ACHN (cell line): Measurements from ENCODE around the gene L2HGDH.
A peak's percentile ranks its signal among the peaks of the same experiment; 100 is the strongest.

Experiments used
- DNase-seq: peaks from one replicate; pipeline ENCODE4 v3.0.0-alpha.2; 2015
- in situ Hi-C: cut with HindIII; loops from 2 replicates; pipeline ENCODE4 v1.10.0; 2017; ENCODE audit warnings: low sequenced_read_pairs, low pct_ligation_motif_present, low pct_unique_long_range_greater_than_20kb

Gene L2HGDH

GRCh38 chr14:50242566-50243310, 69.3 kb downstream of the L2HGDH start:
- in situ Hi-C loops, result no loop called here

GRCh38 chr14:50242096-50242495, 69.9 kb downstream of the L2HGDH start:
- in situ Hi-C loops, result no loop called here
- DNase-seq, result no peak

More at GRCh38 chr14:50242566-50243310, 69.3 kb downstream of the L2HGDH start:
- no peak for DNase-seq

DNA sequence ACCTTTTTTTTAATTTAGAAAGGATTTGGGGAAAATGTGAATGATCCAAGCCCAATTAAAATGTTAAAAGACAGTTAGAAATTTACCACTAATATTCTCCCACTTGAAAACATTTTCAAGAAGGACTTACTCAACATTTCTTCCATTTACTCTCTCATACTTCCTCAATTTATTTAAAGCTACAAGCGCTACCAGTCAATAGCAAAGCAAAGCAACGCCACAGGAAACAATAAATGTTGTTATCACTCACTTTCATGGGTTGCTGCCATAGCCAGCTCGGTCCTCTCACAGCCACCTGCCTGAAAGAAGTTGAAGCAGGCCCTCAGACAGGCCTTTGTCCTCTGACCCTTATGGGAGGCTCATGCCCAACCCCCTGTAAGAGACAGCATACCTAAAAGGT, 74.6 kb downstream of the L2HGDH start:
- DNase-seq, result no peak
- in situ Hi-C loops, result no loop called here

DNA sequence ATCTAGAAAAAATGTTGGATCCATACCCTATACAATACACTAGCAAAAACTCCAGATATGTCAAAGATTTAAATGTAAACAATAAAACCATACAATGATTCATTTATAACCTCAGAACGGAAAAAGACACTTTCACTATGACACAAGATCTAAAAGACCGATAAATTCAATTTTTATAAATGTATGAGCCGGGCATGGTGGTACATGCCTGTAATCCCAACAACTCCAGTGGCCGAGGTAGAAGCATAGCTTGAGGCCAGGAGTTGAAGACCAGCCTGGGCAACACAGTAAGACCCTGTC, 78.1 kb downstream of the L2HGDH start:
- DNase-seq, result no peak
- in situ Hi-C loops, result no loop called here

DNA sequence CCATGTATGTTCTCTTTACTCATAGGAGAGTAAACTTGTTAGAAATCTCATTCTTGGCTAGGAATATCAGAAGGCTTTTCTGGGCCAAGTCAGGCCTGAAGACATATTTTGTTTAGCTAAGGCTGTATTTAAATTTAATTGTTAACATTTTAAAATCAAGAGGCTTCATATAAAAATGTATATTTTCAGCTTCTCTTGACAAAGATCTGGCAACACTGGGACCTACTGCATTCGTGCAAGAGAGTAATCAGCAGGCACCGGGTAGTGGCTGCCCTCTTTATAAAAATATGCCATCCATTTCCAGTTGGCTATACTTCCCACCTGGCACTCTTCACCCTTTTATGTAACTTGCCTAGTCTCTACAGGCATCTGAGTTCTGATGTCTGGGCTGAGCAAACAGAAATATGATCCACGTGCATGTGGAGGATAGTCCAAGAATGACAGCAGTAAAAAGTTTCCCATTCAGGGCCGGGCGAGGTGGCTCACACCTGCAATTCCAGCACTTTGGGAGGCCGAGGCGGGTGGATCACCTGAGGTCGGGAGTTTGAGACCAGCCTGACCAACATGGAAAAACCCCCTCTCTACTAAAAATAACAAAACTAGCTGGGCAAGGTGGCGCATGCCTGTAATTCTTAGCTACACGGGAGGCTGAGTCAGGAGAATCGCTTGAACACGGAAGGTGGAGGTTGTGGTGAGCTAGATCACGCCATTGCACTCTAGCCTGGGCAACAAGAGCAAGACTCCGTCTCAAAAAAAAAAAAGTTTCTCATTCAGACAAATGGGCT, 78.7 kb downstream of the L2HGDH start:
- in situ Hi-C loops, result no loop called here
- no peak for DNase-seq

- DNase-seq, result no peak
- in situ Hi-C loops, result no loop called here
Measured at GRCh38 chr14:50232276-50232642, 79.8 kb downstream of the L2HGDH start.

DNA sequence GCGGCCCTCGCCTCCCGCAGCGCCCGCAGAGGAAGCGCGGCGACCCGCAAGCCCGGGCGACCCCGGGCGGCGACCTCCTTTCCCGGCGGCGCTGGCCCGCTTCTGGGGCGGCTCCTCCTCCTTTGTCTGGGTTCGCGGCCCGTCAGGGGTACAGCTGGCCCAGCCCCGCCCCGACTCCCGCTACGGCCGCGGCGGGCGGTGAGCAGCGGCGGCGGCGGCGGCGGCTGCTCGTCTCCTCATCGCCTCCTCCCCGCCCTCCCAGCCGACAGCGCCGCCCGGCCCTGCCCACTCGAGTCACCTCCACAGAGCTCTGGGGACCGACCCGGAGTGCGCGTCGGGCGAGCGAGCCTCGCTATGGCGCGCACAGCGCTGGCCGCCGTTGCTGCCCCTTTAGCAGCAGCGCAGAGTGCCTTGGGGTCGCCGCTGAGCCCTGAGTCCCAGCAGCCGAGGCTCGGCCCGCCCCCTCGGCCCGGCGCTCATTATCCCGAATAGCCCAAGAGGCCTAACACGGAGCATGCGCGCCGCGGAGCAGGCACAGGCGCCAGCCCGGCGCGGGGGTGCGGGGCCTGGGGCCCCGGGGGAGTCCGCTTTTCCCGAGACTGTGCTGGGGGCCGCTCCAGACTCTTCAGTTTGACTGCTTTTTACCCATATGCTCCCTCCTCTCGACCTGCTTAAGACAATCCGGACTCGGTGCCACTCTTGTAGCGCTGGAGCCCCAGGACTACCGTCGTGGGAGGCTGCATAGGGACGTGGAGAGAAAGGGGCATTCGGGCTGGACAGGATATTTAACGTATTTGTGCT, 80.4 kb downstream of the L2HGDH start, which contains the start of gene SOS2:
SOS2 (minus strand) TSS at position 104 of the 801 bp plus-strand sequence. CDS start 295 bp downstream, outside the sequence.
- peak; percentile 81 for DNase-seq
- in situ Hi-C loops, result no loop called here

DNA sequence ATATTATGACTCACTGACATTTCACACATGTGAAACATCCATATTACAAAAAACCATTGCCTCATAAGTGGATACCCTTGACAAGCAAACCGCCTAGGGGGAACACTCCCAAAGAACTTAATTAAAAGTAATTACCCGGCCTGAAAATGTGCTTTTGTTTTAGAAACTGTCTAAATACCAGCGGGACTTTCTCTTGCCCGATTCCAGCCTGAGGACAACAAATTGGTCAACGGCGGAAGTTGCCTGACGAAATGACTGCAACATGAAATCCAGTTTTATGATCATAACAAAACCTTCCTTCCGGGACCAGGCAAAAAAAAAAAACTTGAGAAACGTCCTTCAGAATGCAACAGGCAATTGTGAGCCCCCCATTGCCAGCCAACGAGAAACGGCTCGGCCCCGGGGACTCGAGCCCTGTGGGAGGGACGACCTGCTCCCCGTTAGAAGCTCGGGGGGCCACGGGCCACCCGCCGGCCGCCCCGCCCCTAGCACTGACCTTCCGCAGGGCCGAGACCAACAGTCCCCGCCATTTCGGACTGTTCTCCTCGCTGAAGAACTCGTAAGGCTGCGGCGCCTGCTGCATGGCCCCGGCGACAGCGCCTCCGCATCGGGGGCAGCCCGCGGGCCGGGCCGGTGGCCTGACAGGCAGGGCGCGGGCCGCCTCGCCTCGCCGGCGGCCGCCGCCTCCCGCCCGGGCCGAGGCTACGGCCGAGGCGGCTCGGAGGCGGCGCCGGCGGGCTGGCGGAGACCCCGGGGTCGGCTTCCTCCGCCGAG, 81.1 kb downstream of the L2HGDH start:
- DNase-seq, result peak; percentile 46
- in situ Hi-C loops, result no loop called here

DNA sequence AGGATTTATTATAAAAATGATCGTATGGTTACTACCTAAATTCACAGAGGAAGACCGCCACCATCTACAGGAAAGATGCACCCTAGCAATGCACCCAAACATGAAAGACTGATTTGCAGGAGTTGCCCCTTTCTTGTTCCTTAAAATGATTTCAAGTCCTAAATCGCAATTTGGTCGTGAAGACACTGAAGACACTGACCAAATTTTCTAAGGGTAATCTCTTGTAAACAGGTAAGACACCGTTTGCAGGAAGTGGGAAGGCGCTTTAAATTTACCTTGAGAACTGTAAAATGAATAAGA, 81.7 kb downstream of the L2HGDH start:
- in situ Hi-C loops, result no loop called here
- no peak for DNase-seq

DNA sequence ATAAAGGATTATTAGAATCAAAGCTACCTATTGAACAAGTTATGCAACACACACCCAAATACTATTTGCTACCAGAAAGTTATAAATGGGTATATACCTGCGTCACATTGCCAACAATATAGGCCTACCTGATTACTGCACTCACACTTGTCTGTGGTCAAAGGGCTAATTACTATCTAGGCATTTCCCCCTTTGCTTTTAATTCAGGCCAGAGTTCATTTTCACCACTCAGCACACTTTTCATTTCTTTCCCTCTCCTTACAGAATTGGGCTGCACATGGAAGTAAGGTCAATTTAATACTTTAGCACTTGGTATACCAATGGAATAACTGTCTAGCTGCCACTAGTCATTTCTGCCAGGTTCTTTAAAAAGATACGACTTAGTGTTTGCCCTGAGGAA, 82.3 kb downstream of the L2HGDH start:
- DNase-seq, result no peak
- in situ Hi-C loops, result no loop called here

- no peak for DNase-seq
- in situ Hi-C loops, result no loop called here
Measured at GRCh38 chr14:50228313-50228712, 83.7 kb downstream of the L2HGDH start.

DNA sequence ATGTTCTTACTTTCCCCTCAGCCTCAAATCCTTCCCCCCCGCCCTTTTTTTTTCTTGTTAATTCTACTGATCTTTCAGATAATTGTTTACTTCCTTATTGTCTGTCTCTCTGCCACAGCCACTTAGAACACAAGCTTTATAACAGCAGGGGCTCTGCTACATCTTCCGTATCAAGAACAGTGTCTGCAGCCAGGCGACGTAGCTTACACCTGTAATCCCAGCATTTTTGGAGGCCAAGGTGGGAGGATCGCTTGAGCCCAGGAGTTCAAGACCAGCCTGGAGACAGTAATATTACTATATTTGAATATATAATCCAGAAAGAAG, 86.1 kb downstream of the L2HGDH start:
- DNase-seq, result no peak
- in situ Hi-C loops, result no loop called here

DNA sequence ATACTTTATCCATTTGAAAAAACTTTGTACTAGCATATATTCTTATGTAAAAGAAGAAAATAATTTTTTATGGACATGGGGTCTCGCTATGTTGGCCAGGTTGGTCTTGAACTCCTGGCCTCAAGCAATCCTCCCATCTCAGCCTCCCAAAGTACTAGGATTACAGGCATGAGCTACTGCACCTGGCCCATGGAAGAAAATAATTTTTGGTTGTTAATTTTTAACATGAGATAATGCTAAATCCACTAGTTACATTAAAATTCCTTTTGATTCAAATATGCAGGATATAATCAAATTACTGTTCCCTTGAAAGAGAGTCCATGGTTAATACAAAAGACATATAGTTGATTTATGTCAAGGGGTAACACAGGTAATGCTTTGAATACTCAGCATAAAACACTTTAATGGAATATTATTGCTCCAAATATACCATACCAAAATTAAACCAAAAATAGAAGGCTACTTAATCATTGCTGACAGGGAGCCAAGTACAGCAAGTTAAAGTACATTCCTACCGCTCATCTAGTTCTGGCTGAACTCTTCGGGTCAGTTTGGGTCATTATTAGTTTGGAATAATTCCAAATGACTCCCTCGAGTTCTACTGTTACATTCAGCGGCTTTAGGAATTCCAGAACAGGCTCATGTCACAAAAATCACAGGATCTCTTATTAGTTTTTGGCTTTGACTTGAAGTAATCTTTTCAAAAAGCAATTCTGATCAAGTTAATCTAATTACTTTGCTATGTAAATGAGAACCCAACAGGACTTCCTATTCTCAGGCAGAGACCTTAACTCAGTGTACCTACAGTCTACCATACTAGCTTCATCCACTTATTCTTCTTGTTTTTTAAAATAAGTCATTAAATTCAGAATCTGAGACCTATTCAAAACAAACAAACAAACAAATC, 86.7 kb downstream of the L2HGDH start:
- peak; percentile 42 for DNase-seq
- in situ Hi-C loops, result no loop called here

- in situ Hi-C loops, result no loop called here
- no peak for DNase-seq
Measured at GRCh38 chr14:50222055-50222613, 89.9 kb downstream of the L2HGDH start.

GRCh38 chr14:50218501-50218900, 93.5 kb downstream of the L2HGDH start:
- DNase-seq, result no peak
- in situ Hi-C loops, result no loop called here

DNA sequence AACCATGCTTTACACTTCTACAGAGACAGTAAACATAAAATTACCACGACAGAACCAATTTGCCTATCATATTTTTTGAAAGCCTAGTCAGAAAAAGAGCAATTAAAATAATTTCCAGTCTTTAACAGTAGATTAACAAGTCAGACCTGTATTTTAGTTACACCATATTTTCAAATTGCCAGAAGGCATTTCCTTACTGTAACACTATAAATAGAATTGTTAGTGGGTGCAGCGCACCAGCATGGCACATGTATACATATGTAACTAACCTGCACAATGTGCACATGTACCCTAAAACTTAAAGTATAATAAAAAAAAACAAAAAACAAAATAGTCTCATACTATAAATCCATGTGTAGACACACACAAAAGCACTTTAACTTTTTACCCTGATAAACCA, 96.6 kb downstream of the L2HGDH start:
- in situ Hi-C loops, result no loop called here
- no peak for DNase-seq

DNA sequence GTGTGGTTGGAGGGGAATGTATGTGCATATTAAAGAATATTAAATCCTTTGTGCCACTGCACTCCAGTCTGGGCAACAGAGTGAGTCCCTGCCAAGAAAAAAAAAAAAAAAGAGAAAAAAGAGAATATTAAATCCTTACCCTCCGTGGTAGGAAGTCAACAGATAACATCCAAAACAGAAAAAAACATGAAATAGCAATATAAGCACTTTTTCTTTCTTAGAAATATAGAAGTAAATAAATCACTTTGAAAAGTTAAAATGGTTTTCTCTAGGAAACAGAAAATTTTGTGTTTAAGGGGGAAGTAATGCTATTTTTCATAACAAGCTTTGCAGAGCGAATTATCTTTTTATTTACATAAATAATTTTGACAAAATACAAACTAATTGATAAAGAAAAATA, 98.2 kb downstream of the L2HGDH start:
- in situ Hi-C loops, result no loop called here
- DNase-seq, result no peak

GRCh38 chr14:50212726-50213125, 99.3 kb downstream of the L2HGDH start:
- no peak for DNase-seq
- in situ Hi-C loops, result no loop called here
